HEK293 (cell line): ENCODE results near the gene ZNF236.

ENCODE experiments used
- CTCF ChIA-PET: fragments of 350-600 bp; formaldehyde crosslinking; extraction: SDS; loops from one replicate; lab custom pipeline; 2021; ENCODE audit warnings: antibody characterized with exemption; lab: Yijun Ruan, JAX
- POLR2A ChIA-PET: fragments of 300-600 bp; formaldehyde crosslinking; extraction: SDS; loops from one replicate; lab custom pipeline; 2020; ENCODE audit warnings: antibody characterized with exemption, inconsistent platforms; lab: Yijun Ruan, JAX
- H3K27ac ChIP-seq: fragments of 200-500 bp; sonication (Bioruptor generic); 2 replicates; pipeline ENCODE4 v1.5.1; 2014; ENCODE audit warnings: low read depth, low read length, control low read depth, inconsistent platforms; ENCODE audit errors: extremely low read depth
- H3K36me3 ChIP-seq, 2 experiments: fragments of 200-500 bp in 1 of 2; sonication (Bioruptor generic) in 1 of 2; 1 replicate in 1 of 2; 2 replicates in 1 of 2; pipeline ENCODE4 v1.5.1; 2014 to 2017; ENCODE audit warnings: inconsistent platforms in 2 of 2, low read length in 2 of 2; ENCODE audit not compliant: control insufficient read depth in 2 of 2, insufficient read depth in 1 of 2
- H3K4me1 ChIP-seq: fragments of 200-500 bp; sonication (Bioruptor generic); 2 replicates; pipeline ENCODE4 v1.5.1; 2014; ENCODE audit warnings: mild to moderate bottlenecking, low read length, inconsistent platforms; ENCODE audit not compliant: control insufficient read depth, insufficient read depth
- H3K4me3 ChIP-seq: 2 replicates; pipeline ENCODE4 v1.5.1; 2011; ENCODE audit warnings: low read depth, mild to moderate bottlenecking, control low read depth, low read length, moderate library complexity
- H3K9me3 ChIP-seq: fragments of 200-500 bp; sonication (Bioruptor generic); 2 replicates; pipeline ENCODE4 v1.5.1; 2014; ENCODE audit warnings: low read depth, low read length, inconsistent platforms; ENCODE audit not compliant: control insufficient read depth, insufficient read depth
- EGR2 ChIP-seq: fragments of 450-650 bp; formaldehyde crosslinking; IDR thresholded peaks from 2 replicates; pipeline ENCODE4 v1.5.1; 2016; ENCODE audit warnings: low read depth, missing biosample characterization, missing genetic modification characterization
- ELK4 ChIP-seq: IDR thresholded peaks from 2 replicates; pipeline ENCODE4 v1.6.1; 2011; ENCODE audit warnings: mild to moderate bottlenecking, low read depth, low read length, borderline replicate concordance
- MEIS1 ChIP-seq: sonication (generic); formaldehyde crosslinking; IDR thresholded peaks from 2 replicates; pipeline ENCODE4 v1.8.1; 2022; ENCODE audit warnings: missing genetic modification reagents, mild to moderate bottlenecking, borderline replicate concordance
- MZF1 ChIP-seq: fragments of 450-650 bp; formaldehyde crosslinking; IDR thresholded peaks from 2 replicates; pipeline ENCODE4 v1.5.1; 2017; ENCODE audit warnings: missing biosample characterization, missing genetic modification characterization, borderline replicate concordance
- OVOL3 ChIP-seq: fragments of 450-650 bp; formaldehyde crosslinking; IDR thresholded peaks from 2 replicates; pipeline ENCODE4 v1.5.1; 2016; ENCODE audit warnings: missing biosample characterization, missing genetic modification characterization
- PRDM1 ChIP-seq: fragments of 450-650 bp; formaldehyde crosslinking; IDR thresholded peaks from 2 replicates; pipeline ENCODE4; 2016; ENCODE audit warnings: missing biosample characterization, missing genetic modification characterization
- PRDM6 ChIP-seq: fragments of 450-650 bp; formaldehyde crosslinking; IDR thresholded peaks from 2 replicates; pipeline ENCODE4 v1.5.1; 2017; ENCODE audit warnings: missing biosample characterization, missing genetic modification characterization
- REST ChIP-seq: fragments of 450-650 bp; formaldehyde crosslinking; IDR thresholded peaks from 2 replicates; pipeline ENCODE4 v1.5.1; 2016; ENCODE audit warnings: missing biosample characterization, missing genetic modification characterization
- SP2 ChIP-seq: fragments of 450-650 bp; formaldehyde crosslinking; IDR thresholded peaks from 2 replicates; pipeline ENCODE4 v1.5.1; 2016; ENCODE audit warnings: missing biosample characterization, missing genetic modification characterization
- SP3 ChIP-seq: fragments of 450-650 bp; formaldehyde crosslinking; IDR thresholded peaks from 2 replicates; pipeline ENCODE4 v1.5.1; 2016; ENCODE audit warnings: missing biosample characterization, missing genetic modification characterization
- ZBTB8A ChIP-seq: fragments of 450-650 bp; formaldehyde crosslinking; IDR thresholded peaks from 2 replicates; pipeline ENCODE4 v1.5.1; 2016; ENCODE audit warnings: missing biosample characterization, missing genetic modification characterization
- ZNF202 ChIP-seq: fragments of 450-650 bp; formaldehyde crosslinking; IDR thresholded peaks from 2 replicates; pipeline ENCODE4 v1.5.1; 2016; ENCODE audit warnings: missing biosample characterization, missing genetic modification characterization, borderline replicate concordance
- ZNF398 ChIP-seq: fragments of 450-650 bp; formaldehyde crosslinking; IDR thresholded peaks from 2 replicates; pipeline ENCODE4 v1.5.1; 2017; ENCODE audit warnings: missing biosample characterization, missing genetic modification characterization
- ZNF48 ChIP-seq: fragments of 450-650 bp; formaldehyde crosslinking; IDR thresholded peaks from 2 replicates; pipeline ENCODE4 v1.5.1; 2016; ENCODE audit warnings: missing biosample characterization, missing genetic modification characterization
- ZNF514 ChIP-seq: fragments of 450-650 bp; formaldehyde crosslinking; IDR thresholded peaks from 2 replicates; pipeline ENCODE4 v1.5.1; 2016; ENCODE audit warnings: missing biosample characterization, missing genetic modification characterization
- ZNF654 ChIP-seq: fragments of 450-650 bp; formaldehyde crosslinking; IDR thresholded peaks from 2 replicates; pipeline ENCODE4 v1.5.1; 2016; ENCODE audit warnings: low read depth, missing biosample characterization, missing genetic modification characterization
- TF ChIP-seq, protein P1 (sequence below): fragments of 450-650 bp; formaldehyde crosslinking; IDR thresholded peaks from 2 replicates; pipeline ENCODE4 v1.5.1; 2017; ENCODE audit warnings: missing biosample characterization, missing genetic modification characterization
- TF ChIP-seq, protein P2 (sequence below): fragments of 450-650 bp; formaldehyde crosslinking; IDR thresholded peaks from 2 replicates; pipeline ENCODE4 v1.5.1; 2016; ENCODE audit warnings: missing biosample characterization, missing genetic modification characterization

Gene ZNF236

GRCh38 chr18:76963936-76964335 lies 141.6 kb downstream of the ZNF236 start:
- no peak overlapping the region for H3K27ac ChIP-seq
- CTCF ChIA-PET: interaction anchor here (1.2 to 1.7 kb wide), 3 partner anchors 10 to 160 kb away, joined by 3 to 5 read pairs (median 4); no protein-coding TSS in a partner anchor
- TF ChIP-seq ZNF48 (tag by site-specific recombination) (no peak), ZNF514 (tag by site-specific recombination) (no peak), ZNF654 (tag by site-specific recombination) (no peak), PRDM6 (tag by site-specific recombination) (no peak), REST (tag by site-specific recombination) (no peak), ZBTB8A (tag by site-specific recombination) (no peak), ELK4 (no peak), MZF1 (no peak), ZNF202 (tag by site-specific recombination) (no peak), ZNF398 (no peak), OVOL3 (tag by site-specific recombination) (no peak), MEIS1 (CRISPR knock-in tag) (no peak), PRDM1 (tag by site-specific recombination) (no peak), EGR2 (tag by site-specific recombination) (no peak), SP2 (tag by site-specific recombination) (no peak), SP3 (tag by site-specific recombination) (no peak)
- TF ChIP-seq, protein P1, sequence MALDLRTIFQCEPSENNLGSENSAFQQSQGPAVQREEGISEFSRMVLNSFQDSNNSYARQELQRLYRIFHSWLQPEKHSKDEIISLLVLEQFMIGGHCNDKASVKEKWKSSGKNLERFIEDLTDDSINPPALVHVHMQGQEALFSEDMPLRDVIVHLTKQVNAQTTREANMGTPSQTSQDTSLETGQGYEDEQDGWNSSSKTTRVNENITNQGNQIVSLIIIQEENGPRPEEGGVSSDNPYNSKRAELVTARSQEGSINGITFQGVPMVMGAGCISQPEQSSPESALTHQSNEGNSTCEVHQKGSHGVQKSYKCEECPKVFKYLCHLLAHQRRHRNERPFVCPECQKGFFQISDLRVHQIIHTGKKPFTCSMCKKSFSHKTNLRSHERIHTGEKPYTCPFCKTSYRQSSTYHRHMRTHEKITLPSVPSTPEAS (tag by site-specific recombination): no peak
- TF ChIP-seq, protein P2, sequence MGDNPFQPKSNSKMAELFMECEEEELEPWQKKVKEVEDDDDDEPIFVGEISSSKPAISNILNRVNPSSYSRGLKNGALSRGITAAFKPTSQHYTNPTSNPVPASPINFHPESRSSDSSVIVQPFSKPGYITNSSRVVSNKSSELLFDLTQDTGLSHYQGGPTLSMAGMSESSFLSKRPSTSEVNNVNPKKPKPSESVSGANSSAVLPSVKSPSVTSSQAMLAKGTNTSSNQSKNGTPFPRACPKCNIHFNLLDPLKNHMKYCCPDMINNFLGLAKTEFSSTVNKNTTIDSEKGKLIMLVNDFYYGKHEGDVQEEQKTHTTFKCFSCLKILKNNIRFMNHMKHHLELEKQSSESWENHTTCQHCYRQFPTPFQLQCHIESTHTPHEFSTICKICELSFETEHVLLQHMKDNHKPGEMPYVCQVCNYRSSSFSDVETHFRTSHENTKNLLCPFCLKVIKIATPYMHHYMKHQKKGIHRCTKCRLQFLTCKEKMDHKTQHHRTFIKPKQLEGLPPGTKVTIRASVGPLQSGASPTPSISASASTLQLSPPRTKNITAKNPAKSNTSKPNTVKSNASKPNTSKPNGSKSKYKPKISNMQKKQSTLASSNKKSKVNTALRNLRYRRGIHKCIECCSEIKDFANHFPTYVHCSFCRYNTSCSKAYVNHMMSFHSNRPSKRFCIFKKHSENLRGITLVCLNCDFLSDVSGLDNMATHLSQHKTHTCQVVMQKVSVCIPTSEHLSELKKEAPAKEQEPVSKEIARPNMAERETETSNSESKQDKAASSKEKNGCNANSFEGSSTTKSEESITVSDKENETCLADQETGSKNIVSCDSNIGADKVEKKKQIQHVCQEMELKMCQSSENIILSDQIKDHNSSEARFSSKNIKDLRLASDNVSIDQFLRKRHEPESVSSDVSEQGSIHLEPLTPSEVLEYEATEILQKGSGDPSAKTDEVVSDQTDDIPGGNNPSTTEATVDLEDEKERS (tag by site-specific recombination): no peak

More at GRCh38 chr18:76963936-76964335, 141.6 kb downstream of the ZNF236 start:
- Histone ChIP-seq H3K9me3 (no peaks in the 10 kb centered on the region), H3K36me3 (peaks cover 9 to 36% of the 10 kb centered on the region in 2 experiments), H3K4me3 (no peak overlapping the region), H3K4me1 (peaks cover 4% of the 10 kb centered on the region)
- POLR2A ChIA-PET: no interaction called here
